NB4 (cell line): ENCODE results near the gene ZMYND19.

Experiments used
- MAX ChIP-seq: IDR thresholded peaks from 2 replicates; pipeline ENCODE4 v1.6.1; 2011; ENCODE audit warnings: low read depth, low read length
- POLR2A ChIP-seq: IDR thresholded peaks from 2 replicates; pipeline ENCODE4 v1.6.1; 2011; ENCODE audit warnings: mild to moderate bottlenecking; ENCODE audit not compliant: insufficient read length; ENCODE audit errors: extremely low read depth
- TF ChIP-seq, protein P1 (sequence below): IDR thresholded peaks from one replicate; pipeline ENCODE4 v1.5.1; 2012; ENCODE audit warnings: low read depth, low read length

DNA sequence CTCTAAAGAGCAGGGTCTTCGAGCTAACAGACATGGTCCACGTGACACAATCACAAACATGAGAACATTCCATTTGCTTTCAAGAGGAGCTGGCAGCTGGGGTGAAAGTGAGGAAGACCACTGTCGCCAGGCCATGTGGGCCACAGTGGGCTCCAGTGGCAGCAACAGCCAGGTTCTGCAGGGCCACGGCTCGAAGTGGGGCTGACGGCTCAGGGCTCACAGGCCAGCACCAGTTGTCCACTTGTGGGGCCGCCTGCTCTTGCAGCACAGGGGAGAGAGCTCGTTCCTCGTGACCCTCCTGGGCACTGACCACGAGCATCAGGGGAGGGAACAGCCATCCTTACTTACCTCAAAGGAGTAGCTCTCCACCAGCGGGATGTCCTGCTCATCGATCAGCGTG lies 2.0 kb downstream of the ZMYND19 start:
- TF ChIP-seq, protein P1, sequence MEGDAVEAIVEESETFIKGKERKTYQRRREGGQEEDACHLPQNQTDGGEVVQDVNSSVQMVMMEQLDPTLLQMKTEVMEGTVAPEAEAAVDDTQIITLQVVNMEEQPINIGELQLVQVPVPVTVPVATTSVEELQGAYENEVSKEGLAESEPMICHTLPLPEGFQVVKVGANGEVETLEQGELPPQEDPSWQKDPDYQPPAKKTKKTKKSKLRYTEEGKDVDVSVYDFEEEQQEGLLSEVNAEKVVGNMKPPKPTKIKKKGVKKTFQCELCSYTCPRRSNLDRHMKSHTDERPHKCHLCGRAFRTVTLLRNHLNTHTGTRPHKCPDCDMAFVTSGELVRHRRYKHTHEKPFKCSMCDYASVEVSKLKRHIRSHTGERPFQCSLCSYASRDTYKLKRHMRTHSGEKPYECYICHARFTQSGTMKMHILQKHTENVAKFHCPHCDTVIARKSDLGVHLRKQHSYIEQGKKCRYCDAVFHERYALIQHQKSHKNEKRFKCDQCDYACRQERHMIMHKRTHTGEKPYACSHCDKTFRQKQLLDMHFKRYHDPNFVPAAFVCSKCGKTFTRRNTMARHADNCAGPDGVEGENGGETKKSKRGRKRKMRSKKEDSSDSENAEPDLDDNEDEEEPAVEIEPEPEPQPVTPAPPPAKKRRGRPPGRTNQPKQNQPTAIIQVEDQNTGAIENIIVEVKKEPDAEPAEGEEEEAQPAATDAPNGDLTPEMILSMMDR: no peak
- TF ChIP-seq POLR2A: no peak
- no peak for TF ChIP-seq MAX
